COR-L47 (cell line): ENCODE measurements around the gene ZBTB5.
"Not testable (repeated sequence)": the region's sequence is repeated elsewhere in the genome, so short reads cannot be mapped to it uniquely, and the experiment has no call there.

Experiments
- DNase-seq: peaks from one replicate; lab custom pipeline; 2025; lab: John Stamatoyannopoulos, UW

Gene ZBTB5

GRCh38 chr9:37486616-37487548 lies 21.6 kb upstream of the ZBTB5 start:
- DNase-seq = peak; percentile 5

DNA sequence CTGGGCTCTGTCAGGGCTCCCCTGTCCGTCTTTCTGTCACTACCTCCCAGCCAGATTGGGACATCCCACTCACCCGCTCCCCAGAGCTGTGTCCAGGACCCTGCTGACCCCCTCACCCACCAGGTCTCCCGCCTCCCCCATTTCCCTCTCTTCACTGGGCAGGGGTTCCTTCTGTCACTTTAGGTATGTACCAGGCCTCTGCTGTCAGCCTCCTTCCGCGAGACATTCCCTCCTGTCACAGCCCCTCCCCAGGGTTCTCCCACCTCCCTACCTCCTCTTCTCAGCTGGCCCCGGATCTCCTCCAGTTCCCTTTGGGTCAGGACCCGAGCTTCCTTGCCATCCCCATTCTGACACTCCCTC lies 21.0 kb upstream of the ZBTB5 start:
- no peak for DNase-seq

GRCh38 chr9:37485389-37486255 lies 20.4 kb upstream of the ZBTB5 start, which contains the start of gene POLR1E:
Gene POLR1E (plus strand): TSS chr9:37485948. CDS start chr9:37486048, 100 bp downstream.
- DNase-seq = peak; percentile 96

DNA sequence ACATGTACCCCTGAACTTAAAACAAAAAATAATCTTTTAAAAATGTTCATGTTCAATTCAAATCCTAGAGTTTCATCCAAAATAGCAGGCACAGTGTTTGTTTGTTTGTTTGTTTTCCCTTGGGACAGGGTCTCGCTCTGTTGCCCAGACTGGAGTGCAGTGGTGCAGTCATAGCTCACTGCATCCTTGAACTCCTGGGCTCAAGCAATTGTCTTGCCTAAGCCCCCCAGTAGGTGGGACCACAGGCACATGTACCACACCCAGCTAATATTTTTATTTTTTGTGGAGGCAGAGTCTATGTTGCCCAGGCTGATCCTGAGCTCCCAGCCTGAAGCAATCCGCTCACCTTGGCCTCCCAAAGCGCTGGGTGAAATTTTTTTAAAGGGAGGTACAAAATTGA lies 15.5 kb upstream of the ZBTB5 start:
- no peak for DNase-seq

GRCh38 chr9:37477987-37478619 lies 12.9 kb upstream of the ZBTB5 start:
- DNase-seq = not testable (repeated sequence)

DNA sequence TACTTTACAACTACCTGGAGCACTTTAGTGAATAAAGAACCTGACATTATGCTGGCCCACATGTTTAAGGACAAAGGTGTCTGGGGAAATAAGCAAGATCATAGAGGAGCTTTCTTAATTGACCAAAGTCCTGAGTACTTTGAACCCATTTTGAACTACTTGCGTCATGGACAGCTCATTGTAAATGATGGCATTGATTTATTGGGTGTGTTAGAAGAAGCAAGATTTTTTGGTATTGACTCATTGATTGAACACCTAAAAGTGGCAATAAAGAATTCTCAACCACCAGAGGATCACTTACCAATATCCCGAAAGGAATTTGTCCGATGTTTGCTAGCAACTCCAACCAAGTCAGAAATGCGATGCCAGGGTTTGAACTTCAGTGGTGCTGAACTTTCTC lies 12.2 kb upstream of the ZBTB5 start:
- not testable (repeated sequence) for DNase-seq

- DNase-seq = no peak
Measured at GRCh38 chr9:37476930-37477329, 11.7 kb upstream of the ZBTB5 start.

DNA sequence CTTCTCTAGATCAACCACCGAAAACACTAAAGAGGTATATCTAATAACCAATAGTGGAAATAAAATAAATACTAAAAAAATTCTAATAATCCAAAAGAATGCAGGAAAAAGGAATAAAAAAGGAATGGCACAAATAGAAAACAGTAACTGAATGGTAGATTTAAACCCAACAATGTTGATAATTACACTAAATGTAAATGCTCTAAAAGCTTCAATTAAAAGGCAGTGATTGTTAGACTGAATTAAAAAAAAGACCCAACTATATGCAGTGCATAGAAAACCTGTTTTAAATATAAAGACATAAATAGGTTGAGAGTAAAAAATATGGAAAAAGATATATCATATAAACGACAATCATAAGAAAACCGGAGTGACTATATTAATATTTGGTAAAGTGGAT lies 9.2 kb upstream of the ZBTB5 start:
- DNase-seq = no peak

- not testable (repeated sequence) for DNase-seq
Measured at GRCh38 chr9:37473982-37474381, 8.7 kb upstream of the ZBTB5 start.

DNA sequence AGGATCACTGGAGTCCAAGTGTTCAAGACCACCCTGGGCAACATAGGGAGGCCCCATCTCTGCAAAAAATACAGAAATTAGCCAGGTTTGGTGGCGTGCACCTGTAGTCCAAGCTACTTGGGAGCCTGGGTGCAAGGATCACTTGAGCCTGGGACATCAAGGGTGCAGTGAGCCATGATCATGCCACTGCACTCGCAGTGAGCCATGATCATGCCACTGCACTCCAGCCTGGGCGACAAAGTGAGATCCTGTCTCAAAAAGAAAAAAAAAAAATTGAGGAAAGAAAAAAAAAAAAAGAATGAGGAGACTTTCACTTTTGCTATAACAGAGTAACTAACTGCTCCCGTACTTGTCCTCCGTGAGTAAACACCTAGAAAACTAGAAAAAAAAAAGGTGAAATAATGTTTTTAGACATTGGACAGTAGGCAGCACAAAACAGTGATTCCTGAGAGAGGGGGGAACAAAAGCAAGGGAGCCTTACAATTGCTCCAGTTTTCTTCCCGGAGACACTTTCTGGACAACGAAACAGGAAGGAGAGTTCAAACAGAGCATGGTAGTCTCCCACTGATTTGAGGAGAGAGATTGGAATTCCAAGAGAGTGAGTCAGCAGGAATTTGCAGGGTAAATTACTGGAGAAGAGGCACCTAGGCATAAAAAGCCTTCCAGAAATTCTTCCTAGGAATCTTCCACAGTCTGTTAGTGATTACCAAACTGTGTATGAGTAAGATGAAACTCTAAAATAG lies 6.9 kb upstream of the ZBTB5 start:
- DNase-seq = no peak

DNA sequence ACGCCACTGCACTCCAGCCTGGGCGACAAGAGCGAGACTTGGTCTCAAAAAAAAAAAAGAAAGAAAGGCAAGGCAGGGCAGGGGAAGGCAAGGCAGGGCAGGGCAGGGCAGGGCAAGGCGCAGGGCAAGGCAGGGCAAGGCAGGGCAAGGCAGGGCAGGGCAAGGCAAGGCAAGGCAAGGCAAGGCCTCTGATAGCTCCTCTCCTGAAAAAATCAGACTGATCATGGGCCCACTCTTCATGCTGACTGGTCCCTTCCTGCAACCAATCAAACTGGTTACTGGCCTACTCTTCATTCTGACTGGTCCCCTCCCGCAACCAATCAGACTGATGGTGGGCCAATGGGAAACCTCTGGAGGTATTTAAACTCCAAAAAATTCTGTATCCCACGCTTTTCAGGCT lies 3.4 kb upstream of the ZBTB5 start:
- no peak for DNase-seq

DNA sequence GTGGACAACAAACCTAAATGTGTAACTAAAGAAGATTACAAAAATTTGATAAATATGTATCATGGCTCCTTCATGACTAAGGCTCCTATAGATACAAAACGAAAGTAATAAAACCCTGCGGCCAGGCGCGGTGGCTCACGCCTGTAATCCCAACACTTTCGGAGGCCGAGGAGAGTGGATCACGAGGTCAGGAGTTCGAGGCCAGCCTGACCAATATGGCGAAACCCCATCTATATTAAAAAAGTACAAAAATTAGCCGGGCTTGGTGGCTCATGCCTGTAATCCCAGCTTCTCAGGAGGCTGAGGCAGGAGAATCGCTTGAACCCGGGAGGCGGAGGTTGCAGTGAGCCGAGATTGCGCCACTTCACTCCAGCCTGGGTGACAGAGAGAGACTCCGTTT lies 2.3 kb upstream of the ZBTB5 start:
- not testable (repeated sequence) for DNase-seq

DNA sequence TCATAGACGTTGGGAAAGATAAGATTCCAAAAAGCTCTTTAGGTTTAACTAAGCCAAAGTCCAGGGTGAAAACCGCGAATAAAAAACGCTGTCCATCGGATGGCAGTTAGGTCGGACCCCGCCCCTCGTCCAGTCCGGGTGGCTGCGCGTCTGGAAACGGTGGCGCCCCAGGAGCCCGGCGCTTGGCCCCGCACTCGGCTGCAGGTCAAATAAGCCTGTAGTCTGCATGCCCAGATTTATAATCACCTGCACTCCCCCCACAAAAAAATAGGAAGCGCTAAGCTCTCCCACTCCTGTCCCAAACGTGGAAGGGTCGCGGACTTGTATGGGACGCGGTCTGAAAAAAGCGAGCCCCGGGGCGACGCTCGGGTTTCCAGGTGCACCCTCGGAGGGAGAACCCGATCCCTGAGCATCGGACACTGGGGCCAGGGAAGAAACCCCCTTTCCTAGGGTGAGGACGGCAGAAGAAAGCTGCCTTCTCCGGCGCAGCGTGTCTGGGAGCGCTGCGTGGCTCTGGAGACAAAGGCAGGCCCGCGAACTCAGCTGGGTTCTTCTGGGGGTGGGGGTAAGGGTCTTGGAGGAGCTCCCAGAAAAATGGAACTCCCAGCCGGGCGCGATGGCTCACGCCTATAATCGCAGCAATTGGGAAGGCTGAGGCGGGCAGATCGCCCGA lies 923 bp upstream of the ZBTB5 start:
- peak; percentile 84 for DNase-seq

- DNase-seq = peak; percentile 94
Measured at GRCh38 chr9:37464426-37465248, 613 bp downstream of the ZBTB5 start.

- no peak for DNase-seq
Measured at GRCh38 chr9:37464006-37464405, 1.2 kb downstream of the ZBTB5 start.

- DNase-seq = no peak
Measured at GRCh38 chr9:37456817-37457216, 8.4 kb downstream of the ZBTB5 start.

GRCh38 chr9:37455884-37456647 lies 9.2 kb downstream of the ZBTB5 start:
- DNase-seq = no peak

DNA sequence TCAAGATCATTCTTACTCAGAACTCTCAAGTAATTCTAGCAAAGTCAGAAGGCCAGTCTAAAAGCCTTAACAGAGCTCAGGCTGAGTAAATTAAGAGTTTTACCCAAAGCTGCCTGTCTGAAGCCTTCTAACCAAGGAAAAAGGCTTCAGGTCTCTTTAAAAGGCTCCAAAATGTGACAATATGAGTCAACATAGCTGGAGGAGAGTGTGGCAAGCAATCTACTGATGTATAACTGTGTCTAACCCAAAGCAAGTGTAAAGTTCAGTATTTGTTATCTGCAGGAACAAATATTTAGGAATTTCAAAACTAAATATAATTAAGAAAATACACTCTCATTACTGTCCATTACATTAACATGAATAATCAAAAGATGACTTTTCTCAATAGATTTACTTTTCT lies 11.0 kb downstream of the ZBTB5 start:
- no peak for DNase-seq

DNA sequence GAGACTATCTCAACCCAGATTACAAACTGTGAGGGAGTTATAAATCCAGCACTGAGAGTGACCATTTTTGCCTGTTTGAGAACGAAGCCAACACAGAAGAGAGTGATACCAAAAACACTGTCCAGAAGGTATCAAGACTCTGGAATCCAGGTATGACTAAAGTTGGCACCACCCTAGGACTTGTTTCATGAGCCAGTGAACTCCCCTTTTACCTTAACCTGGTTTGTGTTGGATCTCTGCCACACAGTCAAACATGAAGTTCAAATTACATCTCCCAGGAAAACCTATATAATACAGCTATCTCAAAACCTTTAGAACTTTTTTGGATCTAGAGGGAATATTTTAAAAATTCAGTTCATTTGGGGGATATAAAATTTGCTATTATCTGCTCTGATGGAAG lies 11.4 kb downstream of the ZBTB5 start:
- DNase-seq = no peak
